AG10803 (cell line): ENCODE measurements around the gene NPC1L1.
"Not testable (repeated sequence)": the region's sequence is repeated elsewhere in the genome, so short reads cannot be mapped to it uniquely, and the experiment has no call there.

ENCODE experiments used
- DNase-seq: peaks from one replicate; pipeline ENCODE4 v3.0.0; 2010; ENCODE audit warnings: low read depth
- H3K4me3 ChIP-seq: 2 replicates; pipeline ENCODE4 v1.5.1; 2011; ENCODE audit warnings: mild to moderate bottlenecking, low read length, control low read depth
- CTCF ChIP-seq: conservative IDR thresholded peaks from 2 replicates; pipeline ENCODE4 v1.5.1; 2011; ENCODE audit warnings: mild to moderate bottlenecking, low read length, control low read depth, inconsistent platforms

Gene NPC1L1

GRCh38 chr7:44564606-44565005 is 23.5 kb upstream of the NPC1L1 start:
- H3K4me3 ChIP-seq: no peak overlapping the region
- DNase-seq: no peak
- no peak for TF ChIP-seq CTCF

GRCh38 chr7:44563171-44563679 is 22.1 kb upstream of the NPC1L1 start:
- DNase-seq: no peak
- H3K4me3 ChIP-seq: no peak overlapping the region
- no peak for TF ChIP-seq CTCF

- not testable (repeated sequence) for DNase-seq, H3K4me3 ChIP-seq
These were observed 21.5 kb upstream of the NPC1L1 start for GRCh38 chr7:44562622-44562962.

- DNase-seq: peak; percentile 41
- TF ChIP-seq CTCF: no peak
- H3K4me3 ChIP-seq: no peak overlapping the region
These were observed 21.0 kb upstream of the NPC1L1 start for GRCh38 chr7:44561962-44562621.

- no peak for TF ChIP-seq CTCF
- no peak for DNase-seq
- H3K4me3 ChIP-seq: no peak overlapping the region
These were observed 20.4 kb upstream of the NPC1L1 start for GRCh38 chr7:44561481-44561880.

GRCh38 chr7:44559485-44559884 is 18.4 kb upstream of the NPC1L1 start:
- no peak for TF ChIP-seq CTCF
- no peak overlapping the region for H3K4me3 ChIP-seq
- DNase-seq: no peak

- TF ChIP-seq CTCF: no peak
- DNase-seq: no peak
- no peak overlapping the region for H3K4me3 ChIP-seq
These were observed 16.4 kb upstream of the NPC1L1 start for GRCh38 chr7:44557485-44557884.

GRCh38 chr7:44555350-44555749 is 14.2 kb upstream of the NPC1L1 start:
- no peak for DNase-seq
- TF ChIP-seq CTCF: no peak
- no peak overlapping the region for H3K4me3 ChIP-seq

- not testable (repeated sequence) for H3K4me3 ChIP-seq, DNase-seq
These were observed 11.4 kb upstream of the NPC1L1 start for GRCh38 chr7:44552473-44553005.
